GM12872 (cell line): ENCODE data around the gene NAV2.

Experiments
- CTCF ChIP-seq: IDR thresholded peaks from 3 replicates; pipeline ENCODE4 v1.5.1; 2011; ENCODE audit warnings: low read depth, mild to moderate bottlenecking, low read length, moderate library complexity; ENCODE audit not compliant: insufficient read depth

The NAV2 gene

GRCh38 chr11:20021771-20022362 lies 309.2 kb downstream of the NAV2 start:
- no peak for TF ChIP-seq CTCF

GRCh38 chr11:20022363-20023081 lies 309.9 kb downstream of the NAV2 start:
- no peak for TF ChIP-seq CTCF

- no peak for TF ChIP-seq CTCF
Observed at GRCh38 chr11:20023082-20023426, 310.4 kb downstream of the NAV2 start.

GRCh38 chr11:20024172-20024935 lies 311.7 kb downstream of the NAV2 start:
- TF ChIP-seq CTCF: no peak

GRCh38 chr11:20025332-20025840 lies 312.7 kb downstream of the NAV2 start:
- no peak for TF ChIP-seq CTCF

- TF ChIP-seq CTCF: no peak
Observed at GRCh38 chr11:20026629-20027555, 314.3 kb downstream of the NAV2 start.
